Loucy (cell line): ENCODE measurements around the gene ZNF682.
"Not testable (repeated sequence)": the region's sequence is repeated elsewhere in the genome, so short reads cannot be mapped to it uniquely, and the experiment has no call there.

Experiments used
- H2AFZ ChIP-seq: fragments of 200-600 bp; sonication (generic); 2 replicates; pipeline ENCODE4 v1.6.0; 2016; ENCODE audit warnings: antibody characterized with exemption, mild to moderate bottlenecking, low read length, moderate library complexity
- H3F3A ChIP-seq: fragments of 200-600 bp; 2 replicates; pipeline ENCODE4 v1.6.0; 2016; ENCODE audit warnings: antibody characterized with exemption, low read depth, mild to moderate bottlenecking
- H3K27me3 ChIP-seq: fragments of 200-600 bp; sonication (generic); 2 replicates; pipeline ENCODE4 v1.6.1; 2014; ENCODE audit warnings: low read length, mild to moderate bottlenecking; ENCODE audit not compliant: insufficient read depth, poor library complexity, severe bottlenecking
- H3K36me3 ChIP-seq: fragments of 200-600 bp; sonication (generic); 2 replicates; pipeline ENCODE4 v1.6.1; 2016; ENCODE audit warnings: low read length; ENCODE audit not compliant: insufficient read depth
- H3K4me1 ChIP-seq: fragments of 200-600 bp; sonication (generic); 2 replicates; pipeline ENCODE4 v1.5.1; 2014; ENCODE audit warnings: low read length, mild to moderate bottlenecking; ENCODE audit not compliant: insufficient read depth, poor library complexity, severe bottlenecking
- H3K4me2 ChIP-seq: fragments of 200-600 bp; sonication (generic); 2 replicates; pipeline ENCODE4 v1.6.0; 2014; ENCODE audit warnings: antibody characterized with exemption, low read length, low read depth, mild to moderate bottlenecking; ENCODE audit not compliant: poor library complexity, severe bottlenecking
- H3K4me3 ChIP-seq: fragments of 200-600 bp; sonication (generic); 2 replicates; pipeline ENCODE4 v1.5.1; 2014; ENCODE audit warnings: low read length, mild to moderate bottlenecking, mixed read lengths; ENCODE audit not compliant: poor library complexity, severe bottlenecking
- H3K79me2 ChIP-seq: fragments of 200-600 bp; sonication (generic); 2 replicates; pipeline ENCODE4 v1.6.1; 2014; ENCODE audit warnings: low read length; ENCODE audit not compliant: insufficient read depth
- H3K9ac ChIP-seq: fragments of 200-600 bp; sonication (generic); 2 replicates; pipeline ENCODE4 v1.6.0; 2014; ENCODE audit warnings: mild to moderate bottlenecking, low read depth, low read length, moderate library complexity; ENCODE audit not compliant: poor library complexity, severe bottlenecking
- H3K9me2 ChIP-seq: fragments of 200-600 bp; sonication (generic); replicated peaks from 2 replicates; pipeline ENCODE4 v1.6.1; 2016; ENCODE audit warnings: low read depth, low read length, mixed read lengths
- H3K9me3 ChIP-seq: fragments of 200-600 bp; sonication (generic); 2 replicates; pipeline ENCODE4 v1.6.1; 2014; ENCODE audit warnings: mild to moderate bottlenecking, antibody characterized with exemption, low read length, low read depth; ENCODE audit not compliant: insufficient read depth
- H4K20me1 ChIP-seq: fragments of 200-600 bp; sonication (generic); 2 replicates; pipeline ENCODE4 v1.6.0; 2014; ENCODE audit warnings: antibody characterized with exemption, low read length, mild to moderate bottlenecking; ENCODE audit not compliant: insufficient read depth, poor library complexity, severe bottlenecking
- CTCF ChIP-seq: fragments of 200-600 bp; sonication (generic); conservative IDR thresholded peaks from 2 replicates; pipeline ENCODE4 v1.5.1; 2014; ENCODE audit warnings: mild to moderate bottlenecking, antibody characterized with exemption, low read length
- EZH2phosphoT487 ChIP-seq: fragments of 200-600 bp; IDR thresholded peaks from 2 replicates; pipeline ENCODE4 v1.6.1; 2018; ENCODE audit warnings: antibody characterized with exemption, mild to moderate bottlenecking, moderate library complexity, borderline replicate concordance

ZNF682 gene

GRCh38 chr19:20066861-20067260, 27.6 kb upstream of the ZNF682 start:
- no peaks in the 10 kb centered on the region for H3F3A ChIP-seq
- no peak overlapping the region for H3K4me2 ChIP-seq
- H3K4me1 ChIP-seq: no peaks in the 10 kb centered on the region
- H3K9me2 ChIP-seq: no peaks in the 10 kb centered on the region
- H4K20me1 ChIP-seq: no peaks in the 10 kb centered on the region
- no peak overlapping the region for H3K9ac ChIP-seq
- no peaks in the 10 kb centered on the region for H3K79me2 ChIP-seq
- H3K27me3 ChIP-seq: no peaks in the 10 kb centered on the region
- H3K9me3 ChIP-seq: no peaks in the 10 kb centered on the region; the same call in 1 of the 2 replicates
- TF ChIP-seq EZH2phosphoT487 (no peak), CTCF (no peak)
- H3K36me3 ChIP-seq: no peaks in the 10 kb centered on the region
- no peak overlapping the region for H2AFZ ChIP-seq
- H3K4me3 ChIP-seq: no peak overlapping the region

- Histone ChIP-seq H3K9me3 (no peaks in the 10 kb centered on the region), H4K20me1 (no peaks in the 10 kb centered on the region)
- TF ChIP-seq CTCF (no peak), EZH2phosphoT487 (no peak)
These were observed 21.0 kb upstream of the ZNF682 start for GRCh38 chr19:20060282-20060681.

GRCh38 chr19:20058738-20059137, 19.4 kb upstream of the ZNF682 start:
- not testable (repeated sequence) for H4K20me1 ChIP-seq, H3K4me2 ChIP-seq, H3K9ac ChIP-seq

More at GRCh38 chr19:20060282-20060681, 21.0 kb upstream of the ZNF682 start:
- Histone ChIP-seq H3K36me3 (no peaks in the 10 kb centered on the region), H3F3A (no peaks in the 10 kb centered on the region), H2AFZ (no peak overlapping the region), H3K4me2 (no peak overlapping the region), H3K9me2 (no peaks in the 10 kb centered on the region), H3K4me1 (no peaks in the 10 kb centered on the region), H3K27me3 (no peaks in the 10 kb centered on the region), H3K9ac (no peak overlapping the region), H3K79me2 (no peaks in the 10 kb centered on the region), H3K4me3 (no peak overlapping the region)

More at GRCh38 chr19:20058738-20059137, 19.4 kb upstream of the ZNF682 start:
- H3K9me3 ChIP-seq, H3K36me3 ChIP-seq, H3F3A ChIP-seq, H3K9me2 ChIP-seq, H3K27me3 ChIP-seq, H3K79me2 ChIP-seq, H3K4me3 ChIP-seq, H2AFZ ChIP-seq, H3K4me1 ChIP-seq: not testable (repeated sequence)
